GM21515 (cell line): ENCODE results near the gene FOXL2NB.

Experiments used
- ATAC-seq: cut with Tn5 transposase; IDR thresholded peaks from one replicate; pipeline ENCODE4 v1.9.1; 2021; ENCODE audit not compliant: unreplicated experiment

The FOXL2NB gene

DNA sequence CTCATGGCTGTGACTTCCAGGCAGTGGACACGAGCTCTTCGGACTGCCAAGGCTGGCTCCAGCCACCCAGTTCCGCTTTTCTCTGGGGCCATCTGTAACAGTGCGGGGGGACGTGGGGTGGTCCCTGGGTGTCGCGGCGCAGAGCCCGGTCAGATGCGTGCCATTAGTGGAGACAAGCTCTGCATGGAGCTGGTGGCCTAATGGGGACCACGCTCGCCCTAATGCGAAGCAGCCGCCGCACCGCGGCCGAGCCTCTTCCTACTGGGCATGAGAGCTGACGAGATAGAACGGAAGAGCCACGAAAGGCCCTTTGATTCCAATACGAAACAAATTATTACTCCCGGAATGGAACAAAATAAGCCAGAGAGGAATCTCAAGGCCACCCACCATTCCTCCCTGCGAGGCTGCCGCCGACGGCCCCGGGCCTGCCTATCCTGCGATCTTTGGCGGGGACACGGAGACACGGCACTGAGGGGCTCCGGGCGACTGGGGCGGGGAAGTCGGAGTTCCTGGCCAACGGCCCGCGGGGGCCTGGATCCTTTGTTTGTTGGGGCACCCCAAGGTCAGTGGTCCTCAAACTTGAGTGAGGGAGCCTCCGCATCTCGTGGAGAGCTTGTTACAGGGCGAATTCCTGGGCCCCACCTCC lies 18.2 kb upstream of the FOXL2NB start:
- ATAC-seq, result no peak

DNA sequence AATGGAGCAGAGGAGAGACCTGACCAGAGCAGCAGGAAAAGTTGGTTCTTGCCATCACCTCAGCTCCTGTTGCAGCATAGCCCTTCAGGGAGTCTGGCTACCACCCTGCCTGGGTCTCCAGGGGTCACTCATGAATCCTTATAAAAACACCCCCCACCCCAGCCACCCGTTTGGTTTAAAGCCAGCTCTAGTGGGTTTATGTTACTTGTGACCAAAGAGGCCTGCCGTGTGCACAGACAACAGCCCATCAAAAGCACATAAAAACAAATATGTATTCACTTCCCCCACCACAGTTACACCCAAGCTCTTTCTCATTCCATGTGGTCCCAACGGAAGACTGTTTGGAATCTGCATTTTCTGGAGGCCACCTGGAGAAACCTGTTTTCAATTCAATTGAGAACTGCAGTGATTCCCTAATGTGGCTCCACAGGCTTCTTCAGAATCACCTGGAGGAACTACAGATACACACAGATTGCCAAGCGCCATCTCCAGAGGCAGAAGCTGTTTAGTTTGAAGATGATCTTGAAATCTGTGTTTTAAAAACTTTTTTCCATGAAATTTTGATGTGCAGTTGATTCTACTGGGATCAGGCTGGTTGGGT lies 13.8 kb upstream of the FOXL2NB start:
- ATAC-seq, result no peak

DNA sequence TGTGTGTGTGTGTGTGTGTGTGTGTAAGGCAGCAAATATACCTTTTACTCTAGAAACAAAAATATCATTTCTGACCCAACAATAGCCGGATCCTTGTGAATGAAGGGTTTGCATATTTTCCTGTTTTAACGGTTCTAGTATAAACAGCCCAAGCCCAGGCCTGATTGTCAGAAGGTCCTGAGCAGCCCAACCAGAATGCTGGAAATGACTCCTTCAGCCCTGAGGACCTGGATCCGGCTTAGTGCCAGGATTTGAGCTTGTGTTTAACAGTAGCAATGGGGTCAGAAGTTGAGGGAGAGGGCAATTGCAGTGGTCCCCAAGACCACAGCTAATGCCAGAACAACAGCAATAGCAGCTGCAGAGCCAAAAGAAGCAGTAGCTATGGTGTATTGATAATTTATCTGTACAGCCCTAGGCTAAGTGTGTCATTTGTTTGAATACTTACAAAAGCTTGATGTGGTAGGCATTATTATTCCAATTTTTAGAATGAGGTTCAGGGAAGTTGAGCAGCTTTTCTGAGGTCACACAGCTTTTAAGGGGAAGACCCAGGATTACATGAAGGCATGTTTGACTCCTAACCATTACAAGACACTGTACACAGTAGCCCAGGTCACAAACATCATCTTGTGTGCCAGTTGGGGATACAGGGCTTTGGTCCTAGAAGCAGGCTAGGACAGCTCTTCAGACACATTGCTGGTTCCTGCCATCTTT lies 12.9 kb upstream of the FOXL2NB start:
- no peak for ATAC-seq

DNA sequence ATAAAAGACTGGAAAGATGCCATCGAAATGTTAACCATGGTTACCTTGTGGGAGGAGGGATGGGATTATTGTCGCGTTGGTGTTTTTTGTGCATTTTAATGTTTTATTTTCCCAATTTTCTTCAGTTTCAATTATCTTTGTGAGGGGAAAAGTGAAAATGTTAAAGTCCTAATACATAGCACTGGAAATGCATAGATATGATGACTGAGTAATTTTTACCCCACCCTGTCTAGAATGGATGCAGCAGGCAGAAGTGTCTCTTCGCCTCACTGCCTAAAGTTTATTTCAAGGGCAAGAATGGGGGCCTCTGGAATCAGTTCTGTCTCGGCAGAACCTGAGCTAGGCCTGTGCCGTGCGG lies 11.5 kb upstream of the FOXL2NB start:
- no peak for ATAC-seq

DNA sequence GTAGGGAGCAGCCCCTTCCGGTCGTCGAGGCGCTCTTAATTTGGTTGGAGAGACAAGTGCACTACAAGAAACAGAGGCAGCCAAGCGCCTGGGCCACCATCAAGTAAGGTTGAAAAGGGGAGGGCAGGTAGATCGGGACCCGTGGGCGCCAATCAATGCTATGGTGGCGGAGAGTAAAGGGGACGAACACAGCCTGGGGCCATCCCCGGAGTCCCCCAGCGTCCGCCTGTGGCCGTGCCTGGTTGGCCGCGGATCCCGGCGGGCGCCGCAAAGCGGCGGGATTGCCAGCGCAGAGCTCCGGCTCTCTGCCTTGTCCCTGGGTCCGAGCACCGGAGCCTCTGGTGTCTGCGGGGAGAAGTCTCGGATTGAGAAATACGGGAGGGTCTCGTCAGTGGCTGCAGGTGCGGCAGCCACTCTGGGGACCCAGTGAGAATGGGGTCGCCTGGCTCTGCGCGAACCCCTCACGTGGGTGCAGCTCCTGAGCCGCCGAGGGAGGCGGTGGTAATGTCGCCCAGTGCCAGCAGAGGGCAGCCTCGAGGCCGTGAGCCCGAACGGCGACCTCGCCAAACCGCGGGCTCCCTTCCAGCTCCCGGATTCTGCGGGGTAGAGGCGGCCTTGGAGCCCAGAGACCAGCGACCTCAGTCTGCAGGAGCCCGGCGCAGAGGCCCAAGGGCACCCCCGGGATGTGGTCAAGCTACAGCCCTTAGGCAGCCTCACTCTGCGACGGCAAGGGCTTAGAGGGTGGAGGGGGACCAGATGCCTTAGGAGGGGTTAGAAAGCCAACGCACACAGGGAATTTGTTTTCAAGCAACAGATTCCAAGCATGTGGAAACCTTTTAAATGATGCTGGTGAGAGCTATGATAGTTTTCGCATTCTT lies 10.9 kb upstream of the FOXL2NB start:
- no peak for ATAC-seq

DNA sequence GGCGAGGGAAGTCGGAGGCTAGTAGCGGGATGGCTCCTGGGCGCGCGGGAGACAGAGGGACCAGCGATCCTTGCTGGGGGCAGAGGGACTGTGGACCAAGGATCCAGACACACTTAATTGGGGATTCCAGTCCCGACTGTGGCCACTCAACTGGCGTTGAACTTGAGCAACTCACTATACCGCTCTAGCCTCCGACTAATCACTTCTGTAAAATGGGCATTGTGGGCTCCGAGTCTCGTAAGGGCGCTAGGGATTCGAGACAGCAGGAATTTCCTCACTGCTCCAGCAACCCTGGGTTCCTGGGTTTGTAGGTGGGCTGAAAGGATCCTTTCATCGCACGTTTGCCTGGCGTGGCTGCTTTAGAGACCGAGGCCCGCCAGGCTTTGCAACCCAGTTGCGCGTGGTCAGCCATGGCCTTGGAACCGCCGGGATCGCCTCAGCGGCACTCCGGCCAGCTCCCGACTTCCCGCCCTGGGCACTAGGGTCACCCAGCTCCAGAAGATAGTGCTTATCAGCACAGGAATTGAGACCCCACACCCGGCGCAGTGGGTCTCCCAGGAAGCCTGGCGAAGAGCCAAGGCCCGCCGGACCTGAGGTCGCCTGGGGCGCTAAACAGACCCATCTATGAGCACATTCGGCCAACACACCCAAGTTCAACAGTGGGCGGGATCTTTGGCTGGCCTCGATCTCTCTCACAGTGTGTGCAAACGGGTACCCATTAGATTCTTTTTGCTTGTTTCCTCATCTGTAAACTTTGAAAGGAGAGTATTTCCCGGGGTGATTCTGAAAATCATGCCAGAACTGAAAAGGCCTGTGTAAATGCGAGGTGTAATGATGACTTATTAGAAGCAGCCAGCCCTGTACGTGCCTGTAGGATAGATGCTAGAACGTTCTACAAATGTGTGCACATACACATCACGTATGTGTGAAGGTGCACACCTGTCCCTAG lies 10.0 kb upstream of the FOXL2NB start:
- ATAC-seq, result no peak

DNA sequence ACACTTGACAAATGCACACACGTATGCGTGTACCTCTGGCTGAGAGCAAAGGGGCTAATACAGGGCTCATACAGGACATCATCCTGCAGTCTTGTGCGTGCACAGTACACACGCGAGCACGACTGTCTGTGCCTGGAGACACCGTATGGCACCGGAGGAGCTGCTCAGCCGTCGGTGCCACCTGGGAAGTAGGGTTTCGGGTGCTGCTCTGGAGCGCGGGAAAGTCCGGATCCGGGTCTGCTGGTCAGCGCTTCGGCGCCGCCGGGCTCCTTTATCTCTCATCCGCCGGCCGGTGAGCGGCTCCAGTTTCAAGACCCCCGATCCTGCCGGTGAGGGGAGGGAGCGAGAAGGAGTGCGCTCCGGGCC lies 9.3 kb upstream of the FOXL2NB start:
- ATAC-seq, result no peak

DNA sequence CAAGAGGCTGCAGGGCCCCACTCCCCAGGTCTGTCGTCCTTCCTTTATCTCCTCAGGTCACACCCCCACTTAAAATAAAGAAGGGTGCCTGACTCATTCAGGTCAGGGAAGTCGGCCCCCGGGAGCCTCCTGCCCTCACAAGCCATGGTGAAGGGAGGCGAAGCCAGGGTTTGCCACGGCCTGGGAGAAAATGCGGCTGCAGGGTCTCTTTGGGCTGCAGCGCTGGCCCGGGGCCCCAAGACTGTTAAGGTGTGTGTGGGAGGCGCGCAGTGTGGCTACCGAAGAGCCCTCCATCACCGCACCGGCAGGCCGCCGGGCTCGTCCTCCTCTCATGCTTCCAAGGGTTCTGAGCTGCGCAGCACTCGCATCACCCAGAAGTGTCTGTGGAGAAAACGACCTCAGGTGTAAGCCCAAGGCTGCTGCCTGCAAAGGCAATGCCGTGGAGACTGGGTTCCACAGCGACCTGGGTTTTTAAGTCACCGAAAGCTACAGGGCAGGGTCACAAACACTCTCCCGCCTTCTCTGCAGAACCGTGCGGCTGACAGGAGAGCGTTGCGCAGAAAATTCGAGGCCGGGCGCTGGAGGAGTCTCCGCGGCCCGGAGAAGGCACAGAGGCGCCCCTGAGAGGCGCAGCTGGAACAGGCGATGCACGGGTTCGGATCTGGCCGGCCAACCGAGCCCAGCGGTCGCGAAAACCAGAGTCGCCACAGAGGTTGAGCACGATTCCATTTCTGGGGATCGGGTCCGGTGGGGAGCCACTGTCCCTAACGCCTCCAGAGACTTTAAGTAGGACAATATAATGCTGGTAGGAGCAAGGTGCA lies 8.8 kb upstream of the FOXL2NB start:
- ATAC-seq, result no peak

DNA sequence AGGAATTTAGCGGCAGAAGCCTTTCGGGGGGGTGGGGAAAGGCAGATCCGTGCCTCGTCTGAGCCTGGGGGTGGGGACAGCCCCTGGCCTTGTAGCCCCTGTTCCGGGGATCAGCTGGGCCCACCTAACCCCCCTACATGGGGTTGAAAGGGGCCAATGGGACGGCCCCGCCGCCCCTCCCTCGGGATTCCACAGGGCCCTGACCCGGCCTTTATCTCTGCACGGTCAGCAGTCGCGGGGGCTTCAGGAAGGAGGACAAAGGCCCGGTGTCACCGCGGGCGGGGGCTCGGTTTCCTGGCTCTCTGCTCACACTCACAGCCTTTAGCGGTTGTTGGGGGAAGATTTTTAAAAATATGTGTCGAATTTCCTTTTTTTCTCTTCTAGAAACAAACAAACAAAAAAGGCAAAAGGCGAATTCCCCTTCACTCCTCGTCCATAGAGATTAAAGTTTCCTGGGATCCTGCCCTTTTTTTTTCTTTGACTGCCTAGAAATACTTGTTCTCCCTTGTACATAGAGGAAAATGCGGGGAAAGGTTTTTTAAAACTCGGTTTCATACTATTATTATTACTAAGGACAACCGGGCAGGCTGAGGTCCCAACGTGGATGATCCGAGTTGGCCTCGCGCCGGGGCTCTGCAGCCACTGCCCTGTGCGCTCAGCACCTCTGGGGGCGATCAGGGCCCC lies 8.0 kb upstream of the FOXL2NB start:
- ATAC-seq, result no peak

DNA sequence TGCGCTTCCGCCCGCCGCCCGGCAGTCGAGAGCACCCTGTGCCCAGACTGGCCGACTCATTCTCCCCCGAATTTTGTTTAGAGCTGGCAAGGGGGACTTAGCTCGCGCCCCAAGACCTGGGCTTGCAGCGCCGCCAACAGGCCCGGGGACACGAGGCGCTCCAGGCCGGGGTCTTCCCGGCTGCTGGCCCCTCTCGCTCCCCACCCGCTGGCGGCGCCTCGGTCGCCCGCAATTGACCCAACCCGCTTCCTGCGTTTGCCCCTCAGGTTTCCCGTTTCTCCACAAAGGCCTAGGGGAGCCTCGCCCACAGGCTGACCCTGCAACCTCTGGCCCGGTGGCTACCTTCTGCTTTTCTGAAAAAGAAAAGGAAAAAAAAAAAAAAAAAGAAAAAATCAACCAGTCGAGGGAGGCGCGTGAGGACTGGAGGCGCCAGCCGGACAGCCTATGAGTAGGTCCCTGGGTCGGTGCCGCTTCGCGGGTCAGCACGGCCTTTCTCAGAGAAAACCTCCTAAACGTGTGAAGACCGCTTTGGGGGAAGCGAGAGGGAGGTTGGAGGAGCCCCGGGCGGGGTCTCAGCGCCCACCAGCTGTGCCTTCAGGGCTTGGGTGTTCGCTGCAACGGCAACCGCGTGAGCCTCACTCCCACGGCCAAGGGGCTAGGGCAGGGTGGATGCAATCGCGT lies 7.3 kb upstream of the FOXL2NB start:
- no peak for ATAC-seq

DNA sequence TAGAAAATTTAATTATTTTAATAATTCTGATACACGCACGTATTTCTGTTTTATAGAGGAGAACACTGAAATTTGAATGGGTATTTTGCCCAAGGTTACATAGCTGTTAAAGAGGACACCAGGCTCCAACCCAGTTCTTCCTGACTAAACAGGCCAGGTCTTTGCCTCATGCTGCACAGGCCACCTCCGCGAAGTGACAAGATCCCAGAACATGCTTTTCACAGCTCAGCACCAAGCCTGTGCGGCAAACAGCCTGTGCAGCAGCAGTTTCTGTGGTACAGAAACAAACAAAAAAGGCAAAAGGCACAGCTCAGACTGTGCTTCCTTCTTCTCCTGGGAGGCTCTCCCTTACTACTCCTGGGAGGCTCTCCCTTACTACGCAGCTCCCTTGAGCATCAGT lies 6.6 kb upstream of the FOXL2NB start:
- ATAC-seq, result no peak

DNA sequence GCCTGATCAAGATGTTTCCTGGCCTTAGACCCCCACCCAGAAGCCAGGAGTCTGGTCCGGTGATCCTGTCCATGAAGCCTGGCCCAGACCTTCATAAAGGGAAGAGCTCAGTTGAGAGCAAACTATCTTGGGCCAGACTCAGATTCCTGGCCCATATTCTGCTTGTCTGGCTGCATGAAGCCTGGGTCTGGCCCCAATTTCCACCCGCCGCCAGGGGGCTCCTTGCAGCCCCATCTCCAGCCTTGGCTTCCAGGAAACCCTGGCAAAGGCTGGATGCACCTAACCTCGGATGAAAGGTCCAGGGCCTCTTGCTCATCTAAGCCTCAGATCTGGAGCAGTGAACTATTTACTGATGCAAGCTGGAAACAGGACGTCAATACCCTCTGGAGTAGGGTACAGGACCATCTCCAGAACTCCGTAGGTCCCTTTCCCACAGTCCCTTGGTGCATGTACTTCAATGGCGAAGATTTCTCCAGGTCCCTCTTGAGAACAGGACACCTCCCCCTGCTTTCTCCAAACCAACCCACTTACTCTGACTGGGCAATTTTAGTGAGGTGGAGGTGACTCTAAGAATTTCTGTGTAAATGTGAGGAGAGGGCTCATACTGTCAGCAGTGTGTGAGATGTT lies 5.6 kb upstream of the FOXL2NB start:
- ATAC-seq, result no peak

DNA sequence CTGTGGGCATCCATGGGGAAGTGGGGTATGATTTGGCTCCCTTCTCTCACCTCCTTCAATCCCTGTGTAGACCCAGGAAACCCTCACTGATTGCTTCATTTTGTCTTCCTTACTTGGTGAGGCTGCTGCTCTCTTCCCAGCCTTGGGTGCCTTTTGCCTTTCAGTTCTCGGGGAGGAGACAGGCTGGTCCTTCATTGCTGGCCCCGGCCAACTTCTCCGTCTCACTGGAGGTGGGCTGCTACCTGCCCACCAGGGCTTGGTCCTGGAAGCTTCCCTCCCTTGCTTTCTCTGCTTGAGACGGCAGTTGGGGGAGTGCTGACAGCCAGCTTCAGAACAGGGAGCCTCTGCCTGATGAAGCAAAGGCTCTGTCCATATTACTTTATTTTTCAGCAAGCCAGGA lies 4.7 kb upstream of the FOXL2NB start:
- ATAC-seq, result no peak

DNA sequence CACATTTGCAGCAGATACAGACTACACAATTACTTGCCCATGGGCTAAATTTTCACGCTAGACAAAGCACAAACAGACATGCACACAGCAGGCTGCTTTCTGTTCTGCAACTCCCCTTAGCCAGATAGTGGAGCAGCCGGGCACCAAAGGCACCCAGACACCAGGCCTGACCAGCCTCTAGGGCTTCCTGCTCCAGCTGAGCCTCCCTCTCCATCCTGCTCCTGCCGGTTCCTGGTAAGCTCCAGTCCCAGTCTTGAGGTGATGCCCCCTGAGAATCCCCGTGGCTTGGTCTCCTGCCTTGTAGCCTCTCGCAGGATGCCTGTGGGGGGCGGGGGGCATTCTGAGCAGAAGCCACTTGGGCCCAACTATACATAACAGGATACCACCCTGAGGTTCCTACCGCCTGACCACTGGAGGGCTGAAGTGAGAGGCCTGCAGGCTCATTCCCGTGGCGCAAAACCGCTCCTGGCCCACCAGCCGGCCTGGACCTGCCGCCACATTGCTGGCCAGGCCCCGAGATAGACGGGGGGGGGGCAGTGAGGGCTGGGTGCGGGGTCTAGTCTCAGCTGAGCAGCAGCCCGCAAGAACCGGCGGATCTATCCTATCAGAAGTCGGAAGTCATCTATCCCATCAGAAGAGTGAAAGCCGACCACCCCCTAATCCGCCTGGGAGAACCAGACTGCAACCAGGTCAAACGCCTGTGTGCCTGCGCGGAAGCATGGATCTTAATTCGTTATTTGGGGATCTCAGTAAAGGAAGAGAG lies 4.0 kb upstream of the FOXL2NB start:
- ATAC-seq, result no peak

DNA sequence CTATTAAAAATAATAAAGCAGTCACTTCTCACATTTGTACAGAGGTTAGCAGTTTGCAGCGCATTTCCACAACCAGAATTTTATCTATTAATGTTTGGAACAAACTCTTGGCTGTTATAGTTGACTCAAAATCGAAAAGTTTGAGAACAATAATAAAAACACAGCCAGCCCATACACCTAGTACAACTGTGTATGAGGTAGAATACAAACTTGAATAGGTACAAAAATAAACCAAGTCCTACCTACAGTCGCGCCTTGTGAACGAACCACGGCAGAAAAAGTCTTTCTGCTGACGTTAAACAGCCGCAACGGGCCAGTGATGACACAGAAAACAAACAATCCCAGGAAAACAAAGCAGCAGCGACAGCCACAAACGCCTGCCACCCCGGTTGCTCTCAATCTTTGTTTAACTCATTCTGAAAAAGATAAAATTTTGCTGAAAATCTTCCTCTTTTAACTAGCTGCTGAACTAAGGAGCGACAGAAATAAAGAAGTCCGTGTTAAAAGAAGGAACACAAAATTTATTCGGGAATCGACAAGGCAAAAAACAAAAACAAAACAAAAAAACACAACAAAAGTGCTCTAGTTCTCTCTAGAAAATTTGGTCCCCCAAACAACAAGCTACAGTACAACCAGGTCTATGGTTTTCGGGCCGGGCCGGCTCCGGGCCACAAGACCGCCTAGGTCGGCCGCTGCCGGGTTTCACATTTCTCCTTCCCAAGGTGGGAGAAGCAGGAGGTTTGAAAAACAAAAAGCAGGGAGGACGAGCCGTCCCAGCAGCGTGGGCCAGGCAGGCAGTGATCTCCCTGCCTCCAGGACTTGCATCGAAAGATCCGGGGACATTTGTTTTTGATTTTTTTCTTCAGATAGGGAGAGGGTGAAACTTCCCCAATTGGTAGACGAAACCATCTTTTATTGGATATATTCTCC lies 3.0 kb upstream of the FOXL2NB start:
- ATAC-seq, result no peak

DNA sequence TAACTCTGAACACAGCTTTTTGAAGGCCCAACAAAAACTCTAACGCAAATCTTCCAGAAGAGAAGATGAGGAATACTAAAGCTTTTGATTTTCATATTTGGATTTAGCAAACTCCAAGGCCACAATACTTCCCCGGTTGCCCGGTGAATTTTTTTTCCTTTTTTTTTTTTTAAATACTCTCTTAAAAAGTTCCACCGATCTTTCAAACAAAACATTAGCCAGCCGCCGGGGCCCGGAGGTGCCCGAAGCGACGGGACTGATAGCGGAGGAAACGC lies 2.4 kb upstream of the FOXL2NB start:
- no peak for ATAC-seq
